Left ventricle myocardium superior (tissue), 1 donor: ENCODE measurements around the gene ZNHIT3. TPM values are rescaled to one million over a fixed set of nuclear protein-coding genes. Genes with fewer than 3 reads are reported as not detected.
A peak's percentile ranks its signal among the peaks of the same experiment; 100 is the strongest.
"Not testable (repeated sequence)": the region's sequence is repeated elsewhere in the genome, so short reads cannot be mapped to it uniquely, and the experiment has no call there.

ENCODE experiments used
- ATAC-seq: fragments of 200-7000 bp; cut with Tn5 transposase; one replicate; pipeline ENCODE4 v1.9.1; 2020; ENCODE audit warnings: mild to moderate bottlenecking, moderate library complexity
- DNase-seq: peaks from one replicate; pipeline ENCODE4 v3.0.0-alpha.2; 2020
- intact Hi-C: fragments of 100-400 bp; cut with micrococcal nuclease; formaldehyde crosslinking; loops from one replicate; pipeline ENCODE4 v1.11.0; 2022
- total RNA-seq: library from RNA; stranded (reverse); fragmentation: NEBNext Ultra II Directional; extraction: Animal tissue kit (Norgen Biotek cat#: 25700); gene quantifications from one replicate; pipeline ENCODE4 v1.2.1, GENCODE V29; 2021
- donor health status: DM: no; HTN: yes; CAD: no; lungs with severe emphysema.

ZNHIT3 gene
- total RNA-seq, 1 donor from 2014 or later = 22.1 TPM

- no peak for ATAC-seq
- intact Hi-C loops = no loop called here
- DNase-seq = no peak
Measured at GRCh38 chr17:36506831-36507230, 20.4 kb downstream of the ZNHIT3 start.

- intact Hi-C loops = no loop called here
- ATAC-seq (no peak), DNase-seq (no peak)
Measured at GRCh38 chr17:36507266-36507665, 20.8 kb downstream of the ZNHIT3 start.

- ATAC-seq, DNase-seq, intact Hi-C loops: not testable (repeated sequence)
Measured at GRCh38 chr17:36508439-36508838, 22.0 kb downstream of the ZNHIT3 start.

DNA sequence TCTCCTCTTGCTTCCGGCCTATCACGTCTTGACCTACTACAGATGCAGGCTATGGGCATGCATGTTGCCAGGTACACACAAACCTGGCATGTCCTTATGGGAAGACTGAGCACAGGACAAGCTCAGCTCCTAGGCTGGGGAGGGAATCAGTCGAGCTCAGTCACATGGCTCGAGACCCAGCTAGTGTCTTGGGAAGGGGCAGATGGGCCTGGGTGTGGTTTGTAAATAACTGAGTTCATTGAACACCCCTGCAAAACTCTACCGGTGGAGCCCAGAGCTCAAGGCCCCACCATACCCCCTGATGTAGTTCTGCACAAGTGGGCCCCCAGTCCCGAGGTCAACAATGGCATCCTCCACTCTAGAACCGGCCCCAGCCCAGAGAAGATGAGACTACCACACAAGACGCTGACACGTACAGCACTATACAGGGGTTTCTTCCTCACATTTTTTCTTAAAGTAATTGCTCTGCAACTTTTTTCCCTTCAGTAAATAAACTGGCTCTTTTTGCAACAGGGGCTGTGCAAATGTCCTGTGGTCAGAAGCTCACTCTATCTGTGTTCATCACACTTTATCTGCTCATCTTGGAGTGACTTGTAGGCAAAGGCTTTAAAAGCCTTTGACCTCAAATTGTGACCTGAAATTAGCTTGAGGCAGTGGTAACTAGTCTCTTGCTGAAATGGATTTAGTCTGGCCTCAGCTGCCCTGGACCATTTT lies 22.9 kb downstream of the ZNHIT3 start:
- ATAC-seq (no peak), DNase-seq (no peak)
- intact Hi-C loops = no loop called here

DNA sequence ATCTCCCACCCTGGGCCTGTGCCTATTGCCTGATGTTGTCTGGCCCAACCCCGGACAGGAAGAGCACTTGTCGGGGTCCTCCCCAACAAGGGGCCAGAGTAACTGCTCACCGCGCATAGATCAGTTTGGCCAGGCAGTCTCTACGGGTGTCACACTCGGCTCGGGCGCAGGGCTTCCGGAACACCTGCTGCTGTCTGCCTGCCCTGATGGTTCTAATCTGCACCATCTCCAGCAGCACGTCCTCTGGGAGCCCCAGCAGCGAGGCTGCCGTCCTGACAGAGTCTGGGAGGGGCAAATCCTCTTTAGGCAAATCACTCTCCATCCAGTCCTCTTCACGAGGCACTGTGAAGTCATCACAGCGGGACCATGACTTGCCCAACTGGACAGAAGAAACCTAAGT lies 24.2 kb downstream of the ZNHIT3 start:
- DNase-seq (no peak), ATAC-seq (no peak)
- intact Hi-C loops = no loop called here

- ATAC-seq (no peak), DNase-seq (no peak)
- intact Hi-C loops = no loop called here
Measured at GRCh38 chr17:36511216-36511615, 24.7 kb downstream of the ZNHIT3 start.

- no peak for ATAC-seq
- no peak for DNase-seq
- intact Hi-C loops = no loop called here
Measured at GRCh38 chr17:36512641-36513040, 26.2 kb downstream of the ZNHIT3 start.

DNA sequence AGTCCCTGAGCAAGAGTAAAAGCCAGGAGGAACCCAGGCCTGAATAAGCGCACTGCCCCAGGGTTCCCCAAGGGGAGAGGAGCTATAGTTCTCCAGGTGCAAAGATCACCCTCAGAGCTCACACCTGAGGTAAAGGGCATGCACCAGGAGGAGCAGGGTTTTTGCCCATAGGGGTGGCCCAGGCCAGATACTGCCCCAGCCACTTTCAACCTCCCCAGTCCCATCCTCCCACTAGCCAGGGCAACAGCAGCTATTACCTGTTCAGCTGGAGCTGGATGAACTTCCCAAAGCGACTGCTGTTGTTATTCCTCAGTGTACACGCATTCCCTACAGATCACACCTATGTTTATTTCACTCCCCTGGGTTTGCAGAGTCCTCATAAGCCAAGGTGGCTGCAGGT lies 28.4 kb downstream of the ZNHIT3 start:
- no peak for DNase-seq
- no peak for ATAC-seq
- intact Hi-C loops = no loop called here

GRCh38 chr17:36515837-36516236 lies 29.4 kb downstream of the ZNHIT3 start:
- DNase-seq (no peak), ATAC-seq (no peak)
- intact Hi-C loops = no loop called here

- ATAC-seq (no peak), DNase-seq (no peak)
- intact Hi-C loops = no loop called here
Measured at GRCh38 chr17:36523113-36523512, 36.6 kb downstream of the ZNHIT3 start.

DNA sequence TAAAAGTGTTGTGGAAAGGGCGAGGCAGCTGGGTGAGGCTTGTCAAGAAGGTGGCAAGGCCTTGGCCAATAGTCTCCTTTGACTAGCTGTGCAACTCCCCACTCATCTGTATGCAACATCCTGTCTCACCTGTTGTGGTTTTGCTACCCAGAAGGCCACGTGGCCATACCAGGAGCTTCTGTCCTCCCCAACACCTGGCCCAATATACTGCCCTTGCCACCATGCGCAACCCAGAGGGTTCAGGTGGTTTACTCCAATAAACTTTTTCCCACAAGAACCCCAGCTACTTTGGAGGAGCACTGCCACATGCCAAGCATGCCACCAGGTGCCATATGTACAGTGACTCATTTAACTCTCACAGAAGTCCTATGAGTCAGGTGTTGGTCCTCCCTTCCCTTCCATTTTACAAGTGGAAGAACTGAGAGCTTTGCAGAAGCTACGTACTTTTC lies 38.0 kb downstream of the ZNHIT3 start:
- ATAC-seq (no peak), DNase-seq (no peak)
- intact Hi-C loops = no loop called here

GRCh38 chr17:36525113-36525512 lies 38.6 kb downstream of the ZNHIT3 start:
- intact Hi-C loops = no loop called here
- no peak for ATAC-seq

DNA sequence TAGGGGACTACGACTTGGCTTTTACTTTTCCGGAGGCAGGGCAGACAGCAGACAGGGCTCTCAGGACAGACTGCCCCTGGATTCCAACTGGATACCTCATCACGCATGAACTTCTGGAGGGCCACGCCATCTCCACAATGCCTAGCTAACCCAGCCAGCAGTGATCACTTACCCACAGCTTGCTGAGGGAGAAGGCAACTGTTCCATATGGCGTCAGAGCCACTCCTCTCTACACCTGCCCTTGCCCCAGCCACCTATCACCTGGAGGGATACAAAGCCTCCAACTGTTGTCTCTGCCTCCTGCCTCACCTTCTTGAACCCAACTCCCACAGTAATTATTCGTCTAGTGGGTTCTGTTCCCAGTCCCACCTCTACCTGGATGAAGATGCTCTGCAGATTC lies 39.4 kb downstream of the ZNHIT3 start:
- intact Hi-C loops = no loop called here
- ATAC-seq = no peak
- DNase-seq = no peak

More at GRCh38 chr17:36525113-36525512, 38.6 kb downstream of the ZNHIT3 start:
- DNase-seq = no peak

GRCh38 chr17:36527621-36528250 lies 41.3 kb downstream of the ZNHIT3 start:
- no peak for DNase-seq
- ATAC-seq = no peak
- intact Hi-C loops = no loop called here

DNA sequence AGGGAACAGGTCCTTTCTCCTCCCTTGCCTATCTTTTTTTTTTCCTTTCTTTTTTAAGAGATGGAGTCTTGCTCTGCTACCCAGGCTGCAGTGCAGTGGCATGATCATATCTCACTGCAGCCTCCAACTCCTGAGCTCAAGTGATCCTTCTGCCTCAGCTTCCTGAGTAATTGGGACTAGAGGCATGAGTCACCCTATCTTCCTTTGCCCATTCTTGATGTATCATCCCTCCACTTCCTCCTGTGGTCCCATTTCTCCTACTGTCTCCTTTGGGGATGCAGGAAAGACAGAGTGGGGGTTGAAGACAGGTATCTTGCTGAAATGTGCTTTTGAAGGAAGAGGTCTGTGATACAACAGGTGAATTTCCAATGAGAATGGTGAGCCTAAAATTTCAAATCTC lies 42.6 kb downstream of the ZNHIT3 start:
- ATAC-seq = no peak
- intact Hi-C loops = no loop called here
- no peak for DNase-seq

GRCh38 chr17:36532435-36532975 lies 46.0 kb downstream of the ZNHIT3 start:
- intact Hi-C loops = no loop called here

DNA sequence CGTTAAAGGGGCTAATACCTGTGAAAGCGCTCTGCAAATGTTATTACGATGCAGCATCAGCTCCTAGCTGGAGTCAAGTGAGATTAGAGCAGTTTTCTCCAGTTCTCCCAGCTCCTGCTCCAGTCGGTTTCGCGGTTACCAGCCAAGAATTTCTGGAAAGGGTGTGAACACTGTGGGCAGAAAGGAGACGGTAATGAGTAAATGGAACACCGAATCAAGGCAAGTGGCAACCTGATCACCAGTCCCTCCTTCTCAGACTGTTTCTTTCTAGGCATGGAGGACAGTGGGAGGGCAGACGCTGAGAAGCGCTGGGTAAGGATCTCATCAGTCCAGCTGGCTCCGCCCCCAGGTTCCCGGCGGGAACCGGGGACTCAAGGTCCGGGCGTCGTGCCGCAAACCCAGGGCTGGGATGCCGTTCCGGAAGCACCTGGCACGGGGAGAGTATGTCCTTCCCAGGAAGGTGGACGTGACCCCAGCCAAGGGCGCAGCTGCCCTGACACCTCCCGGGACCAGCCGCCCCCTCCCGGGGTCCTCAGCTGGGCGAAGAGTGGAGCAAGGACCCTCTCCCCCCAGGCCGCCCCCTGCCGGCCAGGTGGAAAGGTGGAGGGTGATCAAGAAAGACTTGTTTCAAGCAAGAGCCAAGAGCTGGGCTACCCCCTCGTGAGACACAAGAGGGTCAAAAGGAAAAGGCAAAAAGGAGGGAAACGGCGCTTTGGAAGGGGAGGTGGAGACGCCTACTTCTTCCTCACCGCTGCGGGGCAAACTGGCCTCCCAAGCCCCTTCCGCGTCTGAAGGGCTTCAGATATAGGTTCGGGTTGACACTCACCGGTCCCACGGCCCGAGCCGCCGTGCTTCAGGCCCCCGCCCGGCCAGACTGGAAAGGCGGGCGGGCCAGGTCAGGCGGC lies 47.7 kb downstream of the ZNHIT3 start:
- peak; percentile 84 for DNase-seq
- peak; percentile 62 for ATAC-seq
- intact Hi-C loops = no loop called here

More at GRCh38 chr17:36532435-36532975, 46.0 kb downstream of the ZNHIT3 start:
- ATAC-seq (no peak), DNase-seq (no peak)

DNA sequence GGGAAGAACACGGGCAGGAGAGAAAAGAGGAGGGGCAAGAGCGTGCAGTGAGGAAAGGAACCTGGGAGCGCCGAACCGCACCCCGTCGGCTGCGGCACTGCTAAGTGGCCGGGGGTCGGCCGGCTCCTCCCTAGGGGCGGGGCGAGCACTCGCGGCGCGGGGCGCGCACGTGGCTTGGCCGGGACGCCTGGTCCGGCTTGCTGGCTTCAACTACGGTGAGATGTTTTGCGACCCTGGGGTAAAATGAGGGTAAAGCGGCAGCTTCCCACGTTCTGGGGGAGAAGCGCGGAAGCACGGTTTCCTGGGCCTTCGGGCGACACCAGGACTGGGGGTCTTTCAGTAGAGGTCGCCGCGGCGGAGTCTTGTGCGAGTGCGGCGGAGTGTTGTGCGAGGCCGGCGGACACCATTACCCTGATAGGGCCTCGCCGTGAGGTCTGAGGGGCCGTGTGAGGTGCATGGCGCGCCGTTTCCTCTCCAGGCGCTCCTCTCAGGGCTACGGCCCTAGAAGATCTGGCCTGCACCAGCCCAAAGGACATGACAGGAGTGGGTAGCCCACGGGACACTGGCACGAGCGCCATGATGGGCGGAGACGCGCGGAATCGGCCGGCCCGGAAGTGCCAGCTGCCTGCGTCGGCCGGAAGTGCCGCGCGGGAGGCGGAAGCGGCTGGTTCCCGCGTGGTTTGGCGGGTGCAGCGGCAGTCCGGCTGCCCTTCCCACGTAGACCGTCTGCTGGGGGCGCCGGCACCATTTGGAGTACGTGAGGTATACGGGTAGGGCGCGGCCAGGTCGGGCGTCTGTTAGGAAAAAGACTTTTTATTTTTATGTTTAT lies 48.6 kb downstream of the ZNHIT3 start, which contains the start of the genes MYO19 and PIGW:
Gene MYO19 (minus strand): TSS at position 29 of the 829 bp plus-strand sequence. CDS start 2,330 bp downstream, outside the sequence.
Gene PIGW (plus strand): TSS at position 148 of the 829 bp plus-strand sequence. CDS start 2,115 bp downstream, outside the sequence.
- ATAC-seq (peak; percentile 93), DNase-seq (peak; percentile 94)
- intact Hi-C loops = no loop called here
